ENCODE data around the gene CAMK2A.

DNA sequence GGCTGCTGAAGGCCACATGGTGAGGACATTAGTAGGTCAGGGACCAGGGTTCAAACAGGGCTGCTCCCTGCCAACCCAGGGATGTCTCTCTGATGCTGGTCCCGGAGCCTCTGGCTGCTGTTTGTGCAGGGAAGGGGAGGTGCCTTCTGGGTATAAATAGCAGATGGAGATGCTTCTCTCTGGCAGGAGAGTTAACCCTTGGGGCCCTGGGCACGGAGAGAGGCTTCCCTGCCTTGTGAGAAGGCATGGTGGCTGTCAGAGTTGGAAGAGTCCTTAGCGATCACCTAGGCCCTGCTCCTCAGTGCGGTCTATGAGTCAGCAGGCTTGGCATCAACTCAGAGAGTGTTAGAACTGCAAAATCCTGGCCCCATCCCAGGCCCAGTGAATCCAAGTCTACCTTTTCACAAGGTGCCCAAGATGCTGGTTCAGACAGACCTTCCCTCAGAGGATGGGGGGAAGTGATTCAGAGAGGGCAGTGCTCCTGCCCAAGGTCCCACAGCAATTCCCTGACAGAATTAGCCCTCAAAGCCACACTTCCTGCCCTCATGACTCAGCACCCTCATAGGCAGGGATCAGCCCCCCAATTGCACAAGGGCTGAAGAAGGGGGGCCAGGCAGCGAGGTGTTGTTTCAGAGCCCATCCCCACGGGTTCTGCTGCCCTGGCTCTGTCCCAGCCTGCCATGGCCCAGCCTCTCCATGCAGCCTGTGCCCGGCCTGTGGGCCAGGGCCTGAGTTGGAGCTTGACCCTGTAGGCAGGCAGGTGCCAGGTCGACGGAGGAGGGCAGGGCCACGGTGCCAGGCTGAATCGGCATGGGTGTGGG, 25.6 kb downstream of the CAMK2A start:
- TF ChIP-seq CTCF (conservative IDR thresholded peaks at IDR 0.05; ENCODE audit: low read length) = no peak
- TF ChIP-seq EZH2phosphoT487 (IDR thresholded peaks at IDR 0.05; ENCODE audit: borderline replicate concordance, low read depth, low read length) = no peak
